Mucosa of rectum (tissue), 2 donors: ENCODE results near the gene MPIG6B.

ENCODE experiments used
- H3K27ac ChIP-seq, 2 donors: one replicate each; pipeline ENCODE4 v1.7.0; 2013; ENCODE audit warnings: inconsistent platforms in 2 of 2, low read depth in 2 of 2, low read length in 2 of 2
- H3K27me3 ChIP-seq, 2 donors: one replicate each; pipeline ENCODE4 v1.7.0; 2013; ENCODE audit warnings: low read length in 2 of 2; ENCODE audit not compliant: control insufficient read depth in 2 of 2, insufficient read depth in 2 of 2
- H3K36me3 ChIP-seq, 2 donors: one replicate each; pipeline ENCODE4 v1.7.0; 2013; ENCODE audit warnings: low read length in 2 of 2; ENCODE audit not compliant: control insufficient read depth in 2 of 2, insufficient read depth in 2 of 2
- H3K4me1 ChIP-seq, 2 donors: one replicate each; pipeline ENCODE4 v1.7.0; 2013; ENCODE audit warnings: low read length in 2 of 2, mild to moderate bottlenecking in 1 of 2; ENCODE audit not compliant: control insufficient read depth in 2 of 2, insufficient read depth in 2 of 2
- H3K4me3 ChIP-seq, 2 donors: one replicate each; pipeline ENCODE4 v1.7.0; 2013; ENCODE audit warnings: low read length in 2 of 2
- H3K9ac ChIP-seq, 2 donors: one replicate each; pipeline ENCODE4 v1.7.0; 2013; ENCODE audit warnings: low read length in 2 of 2, low read depth in 1 of 2, mild to moderate bottlenecking in 1 of 2
- H3K9me3 ChIP-seq, 2 donors: one replicate each; pipeline ENCODE4 v1.7.0; 2013; ENCODE audit warnings: low read length in 2 of 2; ENCODE audit not compliant: control insufficient read depth in 2 of 2
- donor health status: healthy.
- donor health status: Normal muscosa, but diverticular disease.

Gene MPIG6B

GRCh38 chr6:31750411-31751022, 27.3 kb downstream of the MPIG6B start:
- Histone ChIP-seq H3K27me3 (no peaks in the 10 kb centered on the region), H3K4me3 (no peak overlapping the region), H3K9me3 (no peaks in the 10 kb centered on the region), H3K27ac (no peak overlapping the region), H3K36me3 (peaks cover 0 to 6% of the 10 kb centered on the region in 2 donors), H3K9ac (no peak overlapping the region), H3K4me1 (no peaks in the 10 kb centered on the region)

GRCh38 chr6:31752739-31753319, 29.7 kb downstream of the MPIG6B start:
- no peak overlapping the region for H3K9ac ChIP-seq
- H3K36me3 ChIP-seq = no peaks in the 10 kb centered on the region
- no peak overlapping the region for H3K27ac ChIP-seq
- no peak overlapping the region for H3K4me3 ChIP-seq
- H3K9me3 ChIP-seq = no peaks in the 10 kb centered on the region
- H3K4me1 ChIP-seq = no peaks in the 10 kb centered on the region
- no peaks in the 10 kb centered on the region for H3K27me3 ChIP-seq

- H3K36me3 ChIP-seq = no peaks in the 10 kb centered on the region
- no peak overlapping the region for H3K9ac ChIP-seq
- H3K27ac ChIP-seq = no peak overlapping the region
- H3K9me3 ChIP-seq = no peaks in the 10 kb centered on the region
- H3K27me3 ChIP-seq = no peaks in the 10 kb centered on the region
- H3K4me3 ChIP-seq = no peak overlapping the region
- H3K4me1 ChIP-seq = no peaks in the 10 kb centered on the region
Measured at GRCh38 chr6:31758281-31758680, 35.1 kb downstream of the MPIG6B start.

- Histone ChIP-seq H3K27me3 (no peaks in the 10 kb centered on the region), H3K4me3 (no peak overlapping the region), H3K36me3 (no peaks in the 10 kb centered on the region), H3K9ac (no peak overlapping the region), H3K27ac (no peak overlapping the region), H3K4me1 (no peaks in the 10 kb centered on the region), H3K9me3 (no peaks in the 10 kb centered on the region)
Measured at GRCh38 chr6:31760790-31761189, 37.6 kb downstream of the MPIG6B start.

GRCh38 chr6:31761343-31761742, 38.2 kb downstream of the MPIG6B start:
- Histone ChIP-seq H3K4me3 (no peak overlapping the region), H3K9me3 (no peaks in the 10 kb centered on the region), H3K36me3 (no peaks in the 10 kb centered on the region), H3K27ac (no peak overlapping the region), H3K9ac (no peak overlapping the region), H3K4me1 (no peaks in the 10 kb centered on the region), H3K27me3 (no peaks in the 10 kb centered on the region)

- Histone ChIP-seq H3K36me3 (no peaks in the 10 kb centered on the region), H3K4me1 (no peaks in the 10 kb centered on the region), H3K27me3 (no peaks in the 10 kb centered on the region), H3K9ac (no peak within 1 kb of the TSS), H3K27ac (no peak within 1 kb of the TSS), H3K4me3 (no peak within 1 kb of the TSS), H3K9me3 (no peaks in the 10 kb centered on the region)
Measured at GRCh38 chr6:31762356-31762755, 39.2 kb downstream of the MPIG6B start, which contains the start of gene SAPCD1. Gene SAPCD1 (plus strand): TSS chr6:31762656. CDS start chr6:31763055, 399 bp downstream.

- no peak overlapping the region for H3K9ac ChIP-seq
Measured at GRCh38 chr6:31762878-31763618, 39.9 kb downstream of the MPIG6B start.

GRCh38 chr6:31763619-31763940, 40.4 kb downstream of the MPIG6B start:
- no peaks in the 10 kb centered on the region for H3K9me3 ChIP-seq
- H3K27ac ChIP-seq = no peak overlapping the region
- no peak overlapping the region for H3K4me3 ChIP-seq
- H3K9ac ChIP-seq = no peak overlapping the region
- H3K36me3 ChIP-seq = no peaks in the 10 kb centered on the region
- H3K27me3 ChIP-seq = no peaks in the 10 kb centered on the region
- H3K4me1 ChIP-seq = no peaks in the 10 kb centered on the region

More at GRCh38 chr6:31762878-31763618, 39.9 kb downstream of the MPIG6B start:
- H3K36me3 ChIP-seq = no peaks in the 10 kb centered on the region
- H3K27me3 ChIP-seq = no peaks in the 10 kb centered on the region
- H3K27ac ChIP-seq = no peak overlapping the region
- no peak overlapping the region for H3K4me3 ChIP-seq
- no peaks in the 10 kb centered on the region for H3K4me1 ChIP-seq
- no peaks in the 10 kb centered on the region for H3K9me3 ChIP-seq

- no peak overlapping the region for H3K27ac ChIP-seq
- no peaks in the 10 kb centered on the region for H3K9me3 ChIP-seq
- H3K4me3 ChIP-seq = no peak overlapping the region
- H3K36me3 ChIP-seq = no peaks in the 10 kb centered on the region
- H3K9ac ChIP-seq = no peak overlapping the region
- H3K4me1 ChIP-seq = no peaks in the 10 kb centered on the region
- no peaks in the 10 kb centered on the region for H3K27me3 ChIP-seq
Measured at GRCh38 chr6:31764198-31764597, 41.0 kb downstream of the MPIG6B start.

- peaks cover 0 to 4% of the 10 kb centered on the region in 2 donors for H3K4me1 ChIP-seq
- no peaks in the 10 kb centered on the region for H3K36me3 ChIP-seq
- H3K4me3 ChIP-seq = no peak overlapping the region
- no peaks in the 10 kb centered on the region for H3K9me3 ChIP-seq
- H3K27me3 ChIP-seq = no peaks in the 10 kb centered on the region
- H3K9ac ChIP-seq = no peak overlapping the region
- no peak overlapping the region for H3K27ac ChIP-seq
Measured at GRCh38 chr6:31765559-31765909, 42.4 kb downstream of the MPIG6B start.
